A549 (cell line): ENCODE data around the gene CPB2. TPM values are rescaled to one million over a fixed set of nuclear protein-coding genes. Genes with fewer than 3 reads are reported as not detected.
A peak's percentile ranks its signal among the peaks of the same experiment; 100 is the strongest.

Experiments used
- ATAC-seq, 2 experiments: fragments of 200-7000 bp in 1 of 2; fragments of >200 bp in 1 of 2; cut with Nextera tagmentation in 1 of 2; cut with Tn5 transposase in 1 of 2; 3 replicates each; pipeline versions ENCODE4 v1.8.0 to v1.9.1; 2018 to 2020; ENCODE audit warnings: mild to moderate bottlenecking in 1 of 2, moderate library complexity in 1 of 2
- CTCF ChIA-PET: fragments of 300-600 bp; sonication (Branson Sonifier 250); formaldehyde crosslinking; extraction: SDS; loops from one replicate; lab custom pipeline; 2021; ENCODE audit warnings: antibody characterized with exemption, inconsistent platforms; lab: Yijun Ruan, JAX
- POLR2A ChIA-PET: fragments of 350-600 bp; formaldehyde crosslinking; extraction: SDS; loops from one replicate; lab custom pipeline; 2021; ENCODE audit warnings: antibody characterized with exemption, inconsistent platforms; lab: Yijun Ruan, JAX
- DNase-seq, 2 experiments: peaks; one replicate each; pipeline versions ENCODE4 v3.0.0 to v3.0.0-alpha.2; 2011 to 2016; ENCODE audit warnings: low read depth in 1 of 2, low spot score in 1 of 2
- FAIRE-seq: peaks from 2 replicates; lab custom pipeline; 2011; peaks lifted over from hg19 to GRCh38; lab: Jason Lieb, UNC
- H3K27ac ChIP-seq, 2 experiments: fragments of >200 bp; sonication (Bioruptor Twin); formaldehyde crosslinking; 3 replicates each; pipeline ENCODE4 v1.5.1; 2016 to 2017
- H3K4me1 ChIP-seq: fragments of >200 bp; sonication (Bioruptor Twin); formaldehyde crosslinking; 3 replicates; pipeline ENCODE4 v1.6.1; 2016
- H3K4me2 ChIP-seq: fragments of >200 bp; sonication (Bioruptor Twin); formaldehyde crosslinking; 3 replicates; pipeline ENCODE4 v1.6.1; 2016
- H3K4me3 ChIP-seq: fragments of >200 bp; sonication (Bioruptor Twin); formaldehyde crosslinking; 3 replicates; pipeline ENCODE4 v1.5.1; 2016
- H3K9me3 ChIP-seq: fragments of >200 bp; sonication (Bioruptor Twin); formaldehyde crosslinking; 3 replicates; pipeline ENCODE4 v1.6.1; 2016
- CBX8 ChIP-seq: fragments of 200-600 bp; sonication (generic); IDR thresholded peaks from 2 replicates; pipeline ENCODE4 v1.6.1; 2016
- CHD2 ChIP-seq: fragments of 150-350 bp; IDR thresholded peaks from 2 replicates; pipeline ENCODE4 v1.6.1; 2014; ENCODE audit warnings: low read length; ENCODE audit not compliant: partially characterized antibody
- E2F6 ChIP-seq: IDR thresholded peaks from 2 replicates; pipeline ENCODE4 v1.6.1; 2012; ENCODE audit warnings: low read depth, borderline replicate concordance
- EP300 ChIP-seq, 2 experiments: fragments of >200 bp; sonication (Bioruptor Twin); formaldehyde crosslinking; IDR thresholded peaks; 2 replicates in 1 of 2; 3 replicates in 1 of 2; pipeline ENCODE4 v1.6.1; 2016 to 2017
- FOSL2 ChIP-seq, 2 experiments: fragments of 450-650 bp in 1 of 2; fragments of >200 bp in 1 of 2; sonication (Bioruptor Twin) in 1 of 2; formaldehyde crosslinking; IDR thresholded peaks; 2 replicates each; pipeline versions ENCODE4 v1.5.0 to v1.6.1; 2016 to 2020; ENCODE audit warnings: mild to moderate bottlenecking in 1 of 2, moderate library complexity in 1 of 2
- GATA3 ChIP-seq: IDR thresholded peaks from 2 replicates; pipeline ENCODE4 v1.6.1; 2012; ENCODE audit warnings: borderline replicate concordance
- HEYL ChIP-seq: fragments of 250-450 bp; sonication (Bioruptor Pico); IDR thresholded peaks from 2 replicates; pipeline ENCODE4 v1.8.0; 2021; ENCODE audit warnings: mild to moderate bottlenecking, moderate library complexity
- JUN ChIP-seq, 2 experiments: fragments of >200 bp; sonication (Bioruptor Twin); formaldehyde crosslinking; IDR thresholded peaks; 2 replicates in 1 of 2; 3 replicates in 1 of 2; pipeline ENCODE4 v1.6.1; 2016 to 2017
- JUNB ChIP-seq: fragments of >200 bp; sonication (Bioruptor Twin); formaldehyde crosslinking; IDR thresholded peaks from 2 replicates; pipeline ENCODE4 v1.6.1; 2016
- MAX ChIP-seq: IDR thresholded peaks from 2 replicates; pipeline ENCODE4 v1.6.1; 2012
- MAZ ChIP-seq: fragments of 150-350 bp; IDR thresholded peaks from 2 replicates; pipeline ENCODE4 v1.6.1; 2014; ENCODE audit warnings: antibody characterized with exemption, low read depth, low read length, borderline replicate concordance
- NPAS2 ChIP-seq: fragments of 250-450 bp; sonication (Bioruptor Pico); IDR thresholded peaks from 2 replicates; pipeline ENCODE4 v1.8.0; 2022; ENCODE audit warnings: mild to moderate bottlenecking, moderate library complexity, borderline replicate concordance
- NR3C1 ChIP-seq: fragments of >200 bp; sonication (Bioruptor Twin); formaldehyde crosslinking; IDR thresholded peaks from 3 replicates; pipeline ENCODE4 v1.6.1; 2017
- PBX3 ChIP-seq: IDR thresholded peaks from 2 replicates; pipeline ENCODE4 v1.6.1; 2012
- POLR2A ChIP-seq: IDR thresholded peaks from 2 replicates; pipeline ENCODE4 v1.6.1; 2012; ENCODE audit warnings: mild to moderate bottlenecking, low read length
- POLR2AphosphoS2 ChIP-seq: conservative IDR thresholded peaks from 2 replicates; pipeline ENCODE4 v1.6.1; 2012; ENCODE audit warnings: low read length, improper control_type of control experiment, inconsistent platforms
- RFX5 ChIP-seq: fragments of 450-650 bp; IDR thresholded peaks from 2 replicates; pipeline ENCODE4 v1.7.1; 2014; ENCODE audit warnings: antibody characterized with exemption, mild to moderate bottlenecking, moderate library complexity
- SMC3 ChIP-seq: fragments of >200 bp; sonication (Bioruptor Twin); formaldehyde crosslinking; IDR thresholded peaks from 3 replicates; pipeline ENCODE4 v1.6.1; 2018; ENCODE audit warnings: inconsistent platforms
- ZFP36 ChIP-seq: fragments of 450-650 bp; IDR thresholded peaks from 2 replicates; pipeline ENCODE4 v1.6.1; 2014; ENCODE audit warnings: borderline replicate concordance; ENCODE audit not compliant: partially characterized antibody
- WGBS: methylation state at CpG from one replicate; pipeline ENCODE4 v1.1.6; 2017; ENCODE audit errors: missing lambda C conversion rate; 5-methylcytosine and 5-hydroxymethylcytosine counted together
- polyA plus RNA-seq, 4 experiments: library from polyadenylated mRNA; depleted of rRNA in 3 of 4; stranded (reverse); fragments of >200 nt; fragmentation: RNase III in 1 of 4; extraction: RNeasy Plus Mini Kit Qiagen cat#74134 plus additional on column Dnase treatment in 1 of 4; gene quantifications; 2 replicates in 3 of 4; 3 replicates in 1 of 4; pipeline ENCODE4 v1.2.3, GENCODE V29; 2011 to 2017
- TF ChIP-seq, protein P1 (sequence below): fragments of 250-450 bp; sonication (Bioruptor Pico); IDR thresholded peaks from 2 replicates; pipeline ENCODE4 v1.5.0; 2020; ENCODE audit warnings: low read depth, mild to moderate bottlenecking, moderate library complexity
- TF ChIP-seq, protein P2 (sequence below): fragments of >200 bp; sonication (Bioruptor Twin); formaldehyde crosslinking; IDR thresholded peaks from 2 replicates; pipeline ENCODE4 v1.6.1; 2016
- TF ChIP-seq, protein P3 (sequence below): fragments of >200 bp; sonication (Bioruptor Twin); formaldehyde crosslinking; IDR thresholded peaks from 3 replicates; pipeline ENCODE4 v1.6.1; 2016

The CPB2 gene
- polyA plus RNA-seq, 2 of the 4 experiments (the other 2 are of a cell fraction), result 0.05 to 0.48 TPM

DNA sequence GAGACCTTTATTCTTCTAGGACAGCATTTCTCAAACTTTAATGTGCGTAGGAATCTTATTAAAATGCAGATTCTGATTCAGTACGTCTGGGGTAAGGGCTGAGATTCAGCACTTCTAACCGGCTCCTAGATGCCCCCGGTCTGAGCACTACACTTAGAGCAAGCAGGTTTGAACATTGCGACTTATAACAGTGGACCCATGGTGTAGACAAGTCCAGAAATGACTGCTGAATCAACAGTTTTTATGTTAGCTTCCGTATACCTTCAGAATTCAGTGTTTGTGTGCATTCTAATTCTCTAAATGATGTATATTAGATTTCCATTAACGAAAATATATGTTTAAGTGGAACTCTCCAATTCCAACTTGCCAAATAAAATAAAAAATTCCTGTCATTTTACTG is 17.5 kb upstream of the CPB2 start (continued):
- TF ChIP-seq HEYL (CRISPR knock-in tag) (no peak), EP300 (IDR thresholded peaks at IDR 0.05) (no peak), ZFP36 (no peak), MAX (no peak), JUNB (no peak), MAZ (no peak), POLR2A (no peak)

- TF ChIP-seq EP300 (IDR thresholded peaks at IDR 0.05) (no peak), NPAS2 (CRISPR knock-in tag) (no peak), ZFP36 (no peak), NR3C1 (no peak), JUN (IDR thresholded peaks at IDR 0.05) (no peak), RFX5 (no peak), PBX3 (no peak), GATA3 (no peak)
- TF ChIP-seq, protein P1, sequence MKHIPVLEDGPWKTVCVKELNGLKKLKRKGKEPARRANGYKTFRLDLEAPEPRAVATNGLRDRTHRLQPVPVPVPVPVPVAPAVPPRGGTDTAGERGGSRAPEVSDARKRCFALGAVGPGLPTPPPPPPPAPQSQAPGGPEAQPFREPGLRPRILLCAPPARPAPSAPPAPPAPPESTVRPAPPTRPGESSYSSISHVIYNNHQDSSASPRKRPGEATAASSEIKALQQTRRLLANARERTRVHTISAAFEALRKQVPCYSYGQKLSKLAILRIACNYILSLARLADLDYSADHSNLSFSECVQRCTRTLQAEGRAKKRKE (CRISPR knock-in tag), result no peak
- WGBS, result 77% methylated on average over 4 of the region's 4 CpGs
- peaks cover 11% of the 10 kb centered on the region; the same call in 2 of the 3 replicates for H3K4me1 ChIP-seq
- no peak overlapping the region for H3K4me3 ChIP-seq
- H3K4me2 ChIP-seq, result no peak overlapping the region
- no peak overlapping the region; a peak in 1 of 6 replicates for H3K27ac ChIP-seq
- ATAC-seq (no peak), DNase-seq (no peak), FAIRE-seq (no peak)
- ChIA-PET CTCF (no interaction called here), POLR2A (no interaction called here)
- H3K9me3 ChIP-seq, result no peaks in the 10 kb centered on the region
These were observed 16.8 kb upstream of the CPB2 start for GRCh38 chr13:46121597-46122163.

- no peaks in the 10 kb centered on the region for H3K9me3 ChIP-seq
- no peak for TF ChIP-seq GATA3
- no peak for TF ChIP-seq CHD2
- no peak for TF ChIP-seq NPAS2 (CRISPR knock-in tag)
- no peak for TF ChIP-seq E2F6
- TF ChIP-seq CBX8, result no peak
- no peak overlapping the region for H3K4me3 ChIP-seq
- no peak overlapping the region; the same call in 2 of the 3 replicates for H3K4me2 ChIP-seq
- H3K27ac ChIP-seq, result peak overlapping the region in 1 of 2 experiments; percentile 53; a peak in 1 of 6 replicates
- ATAC-seq, result no peak
- H3K4me1 ChIP-seq, result peaks cover 11% of the 10 kb centered on the region; the same call in 2 of the 3 replicates
- WGBS, result 91% methylated on average over 2 of the region's 2 CpGs
- CTCF ChIA-PET, result no interaction called here
- FAIRE-seq, result no peak
- POLR2A ChIA-PET, result no interaction called here
- DNase-seq, result no peak
These were observed 16.2 kb upstream of the CPB2 start for GRCh38 chr13:46121033-46121432.

DNA sequence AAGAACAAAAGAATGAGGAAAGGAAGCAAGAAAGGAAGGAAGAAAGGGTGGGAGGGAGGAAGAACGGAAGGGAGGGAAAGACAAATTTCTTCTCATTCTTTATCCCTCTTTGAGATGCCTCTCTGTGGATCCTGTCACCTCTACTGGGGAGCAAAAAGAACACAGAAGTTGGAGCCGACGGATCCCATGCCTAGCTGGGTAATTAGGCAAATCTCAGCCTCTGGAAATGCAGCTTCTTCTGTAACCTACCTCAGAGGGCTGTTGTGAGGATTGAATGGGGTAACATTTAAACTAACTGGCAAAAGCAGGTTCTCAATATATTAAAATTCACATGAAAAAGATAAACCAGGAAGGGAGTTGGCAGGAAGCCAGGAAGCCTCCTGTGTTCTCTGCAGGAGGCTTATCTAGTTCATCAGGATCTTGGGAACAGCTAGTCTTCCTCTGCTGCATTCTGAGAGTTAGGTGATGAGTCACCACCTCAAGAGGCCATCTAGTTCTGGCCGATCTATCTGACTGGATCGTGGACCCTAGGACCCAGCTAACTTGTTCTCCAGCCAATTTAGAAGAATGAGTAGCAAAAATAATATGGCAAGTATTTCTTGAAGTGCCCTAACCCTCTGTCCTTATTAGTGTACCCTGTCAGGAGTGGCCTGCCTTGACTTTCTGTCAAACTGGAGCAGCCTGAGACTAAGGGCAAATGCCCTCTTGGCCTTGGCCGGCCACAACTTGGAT is 15.2 kb upstream of the CPB2 start:
- ChIA-PET POLR2A (no interaction called here), CTCF (no interaction called here)
- no peaks in the 10 kb centered on the region for H3K9me3 ChIP-seq
- DNase-seq (peak; percentile 8 to 28), ATAC-seq (peak; percentile 59 to 63; a peak in 3 of 6 replicates), FAIRE-seq (no peak)
- 71% methylated on average over 6 of the region's 6 CpGs for WGBS
- peaks cover 11% of the 10 kb centered on the region; the same call in 2 of the 3 replicates for H3K4me1 ChIP-seq
- no peak overlapping the region for H3K4me3 ChIP-seq
- peak overlapping the region; percentile 42; the same call in 1 of the 3 replicates for H3K4me2 ChIP-seq
- H3K27ac ChIP-seq, result peak overlapping the region in 1 of 2 experiments; percentile 53; a peak in 1 of 6 replicates
- TF ChIP-seq POLR2AphosphoS2 (no peak), FOSL2 (IDR thresholded peaks at IDR 0.05) (no peak), FOSL2 (CRISPR knock-in tag; IDR thresholded peaks at IDR 0.05) (peak; percentile 72), RFX5 (no peak), SMC3 (no peak)
- TF ChIP-seq, protein P2, sequence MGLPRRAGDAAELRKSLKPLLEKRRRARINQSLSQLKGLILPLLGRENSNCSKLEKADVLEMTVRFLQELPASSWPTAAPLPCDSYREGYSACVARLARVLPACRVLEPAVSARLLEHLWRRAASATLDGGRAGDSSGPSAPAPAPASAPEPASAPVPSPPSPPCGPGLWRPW, result no peak
- TF ChIP-seq, protein P3, sequence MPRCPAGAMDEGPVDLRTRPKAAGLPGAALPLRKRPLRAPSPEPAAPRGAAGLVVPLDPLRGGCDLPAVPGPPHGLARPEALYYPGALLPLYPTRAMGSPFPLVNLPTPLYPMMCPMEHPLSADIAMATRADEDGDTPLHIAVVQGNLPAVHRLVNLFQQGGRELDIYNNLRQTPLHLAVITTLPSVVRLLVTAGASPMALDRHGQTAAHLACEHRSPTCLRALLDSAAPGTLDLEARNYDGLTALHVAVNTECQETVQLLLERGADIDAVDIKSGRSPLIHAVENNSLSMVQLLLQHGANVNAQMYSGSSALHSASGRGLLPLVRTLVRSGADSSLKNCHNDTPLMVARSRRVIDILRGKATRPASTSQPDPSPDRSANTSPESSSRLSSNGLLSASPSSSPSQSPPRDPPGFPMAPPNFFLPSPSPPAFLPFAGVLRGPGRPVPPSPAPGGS, result no peak
